CD4-positive, CD25-positive, alpha-beta regulatory T cell (primary cell): ENCODE measurements around the gene ANK3. TPM values are rescaled to one million over a fixed set of nuclear protein-coding genes. Genes with fewer than 3 reads are reported as not detected.

Experiments used
- ATAC-seq, 2 donors: fragments of 150-1000 bp; cut with Tn5 transposase; one replicate each; pipeline ENCODE4 v1.10.0; 2021; ENCODE audit warnings: low read depth in 2 of 2, moderate number of reproducible peaks in 2 of 2, moderate library complexity in 1 of 2
- DNase-seq, 3 donors: peaks; one replicate each; pipeline versions ENCODE4 v3.0.0 to v3.0.0-alpha.2; 2012 to 2022; ENCODE audit warnings: mixed read lengths in 1 of 3
- H3K27ac ChIP-seq: one replicate; pipeline ENCODE4 v1.7.0; 2013; ENCODE audit warnings: mild to moderate bottlenecking, low read length; ENCODE audit not compliant: insufficient read depth, poor library complexity, severe bottlenecking
- H3K27me3 ChIP-seq: one replicate; pipeline ENCODE4 v1.7.0; 2013; ENCODE audit warnings: low read length; ENCODE audit not compliant: control insufficient read depth, insufficient read depth
- H3K36me3 ChIP-seq: one replicate; pipeline ENCODE4 v1.7.0; 2013; ENCODE audit warnings: mild to moderate bottlenecking, low read length, moderate library complexity; ENCODE audit not compliant: control insufficient read depth, insufficient read depth
- H3K4me1 ChIP-seq: 2 replicates; pipeline ENCODE4 v1.7.0; 2013; ENCODE audit warnings: mild to moderate bottlenecking, low read length; ENCODE audit not compliant: insufficient read depth, control insufficient read depth, poor library complexity, severe bottlenecking
- H3K4me3 ChIP-seq: one replicate; pipeline ENCODE4 v1.7.0; 2013; ENCODE audit warnings: low read depth, mild to moderate bottlenecking, low read length, moderate library complexity
- H3K9me3 ChIP-seq, 2 experiments: 1 replicate in 1 of 2; 2 replicates in 1 of 2; pipeline ENCODE4 v1.7.0; 2013; ENCODE audit warnings: low read length in 2 of 2, mild to moderate bottlenecking in 1 of 2, moderate library complexity in 1 of 2; ENCODE audit not compliant: control insufficient read depth in 2 of 2
- H3K27ac Mint-ChIP-seq, 3 donors: one replicate each; pipeline ENCODE4 v1.8.0; 2020 to 2022; ENCODE audit warnings: mild to moderate bottlenecking in 3 of 3, mixed read lengths in 3 of 3, moderate library complexity in 2 of 3
- H3K27me3 Mint-ChIP-seq: one replicate; pipeline ENCODE4 v1.8.0; 2022; ENCODE audit warnings: mild to moderate bottlenecking, mixed read lengths
- H3K36me3 Mint-ChIP-seq: one replicate; pipeline ENCODE4 v1.8.0; 2020; ENCODE audit warnings: mixed read lengths
- H3K4me1 Mint-ChIP-seq, 4 donors: one replicate each; pipeline ENCODE4 v1.8.0; 2020 to 2022; ENCODE audit warnings: mixed read lengths in 4 of 4, mild to moderate bottlenecking in 1 of 4
- H3K4me3 Mint-ChIP-seq, 4 donors: one replicate each; pipeline ENCODE4 v1.8.0; 2020 to 2022; ENCODE audit warnings: mild to moderate bottlenecking in 4 of 4, mixed read lengths in 4 of 4, moderate library complexity in 3 of 4
- H3K9me3 Mint-ChIP-seq, 7 donors: one replicate each; pipeline ENCODE4 v1.8.0; 2020 to 2022; ENCODE audit warnings: mixed read lengths in 7 of 7, mild to moderate bottlenecking in 3 of 7, moderate library complexity in 2 of 7
- polyA plus RNA-seq, 4 donors: library from polyadenylated mRNA; unstranded; fragments of 300-500 nt; fragmentation: Illumina TruSeq; gene quantifications; one replicate each; pipeline ENCODE4 v1.2.3, GENCODE V29; 2021
- total RNA-seq: library from RNA; stranded (reverse); gene quantifications from one replicate; pipeline ENCODE4 v1.2.3, GENCODE V29; 2022

ANK3 gene
- total and polyA plus RNA-seq, 5 donors from 2014 or later: 1.8 to 32.6 (median 3.1) TPM

DNA sequence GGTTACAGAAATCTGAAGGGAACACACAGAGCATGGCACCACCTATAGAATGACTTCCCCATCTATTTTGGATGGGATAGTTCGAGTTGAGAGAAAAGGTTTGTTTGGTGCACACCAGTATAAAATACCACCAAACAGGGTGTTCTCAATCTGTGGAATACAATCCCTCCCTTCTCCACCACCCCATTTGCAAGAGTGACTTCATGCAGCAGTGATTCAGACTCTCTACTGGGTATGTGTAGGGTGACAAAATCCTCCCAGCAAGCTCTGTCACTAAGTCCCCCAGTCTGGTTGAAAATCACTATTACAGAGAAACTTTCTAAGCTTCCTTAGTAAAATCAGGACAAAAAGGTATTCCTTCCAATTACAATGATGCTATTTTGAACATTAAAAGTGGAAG, 69.0 kb downstream of the ANK3 start:
- no peaks in the 10 kb centered on the region for H3K27me3 Mint-ChIP-seq
- H3K9me3 Mint-ChIP-seq: peaks cover 0 to 4% (median 0%) of the 10 kb centered on the region in 7 donors

GRCh38 chr10:60316029-60316428, 73.6 kb downstream of the ANK3 start:
- peaks cover 0 to 3% (median 0%) of the 10 kb centered on the region in 4 donors for H3K4me1 Mint-ChIP-seq
- H3K27me3 Mint-ChIP-seq: no peaks in the 10 kb centered on the region
- no peaks in the 10 kb centered on the region for H3K36me3 Mint-ChIP-seq
- H3K4me3 Mint-ChIP-seq: no peak overlapping the region
- Histone ChIP-seq H3K4me1 (no peaks in the 10 kb centered on the region), H3K27me3 (no peaks in the 10 kb centered on the region), H3K27ac (no peak overlapping the region), H3K9me3 (no peaks in the 10 kb centered on the region), H3K4me3 (no peak overlapping the region), H3K36me3 (no peaks in the 10 kb centered on the region)
- peaks cover 0 to 3% (median 0%) of the 10 kb centered on the region in 7 donors for H3K9me3 Mint-ChIP-seq
- no peak for DNase-seq
- no peak for ATAC-seq
- H3K27ac Mint-ChIP-seq: no peak overlapping the region

More for the DNA sequence above, 69.0 kb downstream of the ANK3 start:
- DNase-seq (no peak), ATAC-seq (no peak)
- no peaks in the 10 kb centered on the region for H3K27me3 ChIP-seq
- H3K4me1 ChIP-seq: no peaks in the 10 kb centered on the region
- Mint-ChIP-seq H3K36me3 (no peaks in the 10 kb centered on the region), H3K4me3 (no peak overlapping the region), H3K4me1 (no peaks in the 10 kb centered on the region), H3K27ac (no peak overlapping the region)
- no peak overlapping the region for H3K4me3 ChIP-seq
- H3K27ac ChIP-seq: no peak overlapping the region
- H3K9me3 ChIP-seq: no peaks in the 10 kb centered on the region
- no peaks in the 10 kb centered on the region for H3K36me3 ChIP-seq

DNA sequence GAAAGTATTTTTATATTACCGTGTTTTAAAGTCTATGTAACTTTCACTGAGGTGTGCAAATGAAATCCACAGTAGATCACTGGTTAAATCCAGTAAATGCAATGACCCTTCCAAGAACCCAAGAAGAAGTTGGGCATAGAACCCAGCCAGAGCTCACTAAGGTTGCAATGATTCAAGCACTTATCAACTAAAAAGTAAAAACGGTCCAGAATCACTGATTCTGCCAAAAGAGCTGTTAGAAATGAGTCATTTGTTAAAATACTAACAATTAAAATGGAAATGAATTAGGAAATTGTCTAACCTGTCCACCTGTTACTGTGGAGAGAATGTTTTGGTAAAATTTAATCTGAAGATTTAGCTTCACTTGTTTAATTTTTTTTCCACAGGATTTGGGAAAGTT, 74.4 kb downstream of the ANK3 start:
- Histone ChIP-seq H3K4me3 (no peak overlapping the region), H3K27me3 (no peaks in the 10 kb centered on the region), H3K27ac (no peak overlapping the region), H3K36me3 (no peaks in the 10 kb centered on the region), H3K4me1 (no peaks in the 10 kb centered on the region), H3K9me3 (no peaks in the 10 kb centered on the region)
- Mint-ChIP-seq H3K4me1 (peaks cover 0 to 3% (median 0%) of the 10 kb centered on the region in 4 donors), H3K9me3 (peaks cover 0 to 3% (median 0%) of the 10 kb centered on the region in 7 donors), H3K4me3 (no peak overlapping the region), H3K27ac (no peak overlapping the region), H3K36me3 (no peaks in the 10 kb centered on the region), H3K27me3 (no peaks in the 10 kb centered on the region)
- ATAC-seq: no peak
- no peak for DNase-seq

GRCh38 chr10:60314069-60314940, 75.4 kb downstream of the ANK3 start:
- Histone ChIP-seq H3K27me3 (no peaks in the 10 kb centered on the region), H3K36me3 (no peaks in the 10 kb centered on the region), H3K4me1 (no peaks in the 10 kb centered on the region), H3K4me3 (no peak overlapping the region), H3K9me3 (no peaks in the 10 kb centered on the region), H3K27ac (no peak overlapping the region)
- Mint-ChIP-seq H3K27ac (no peak overlapping the region), H3K4me1 (peaks cover 0 to 3% (median 0%) of the 10 kb centered on the region in 4 donors), H3K27me3 (no peaks in the 10 kb centered on the region), H3K4me3 (no peak overlapping the region), H3K36me3 (no peaks in the 10 kb centered on the region), H3K9me3 (peaks cover 0 to 1% (median 0%) of the 10 kb centered on the region in 7 donors)
- DNase-seq (no peak), ATAC-seq (no peak)

GRCh38 chr10:60313589-60313952, 76.1 kb downstream of the ANK3 start:
- peaks cover 0 to 3% (median 0%) of the 10 kb centered on the region in 4 donors for H3K4me1 Mint-ChIP-seq
- Histone ChIP-seq H3K4me3 (no peak overlapping the region), H3K36me3 (no peaks in the 10 kb centered on the region), H3K9me3 (no peaks in the 10 kb centered on the region), H3K27ac (no peak overlapping the region), H3K27me3 (no peaks in the 10 kb centered on the region), H3K4me1 (no peaks in the 10 kb centered on the region)
- no peaks in the 10 kb centered on the region for H3K27me3 Mint-ChIP-seq
- H3K27ac Mint-ChIP-seq: no peak overlapping the region
- H3K4me3 Mint-ChIP-seq: no peak overlapping the region
- H3K9me3 Mint-ChIP-seq: peaks cover 0 to 1% (median 0%) of the 10 kb centered on the region in 7 donors
- DNase-seq (no peak), ATAC-seq (no peak)
- H3K36me3 Mint-ChIP-seq: no peaks in the 10 kb centered on the region

- no peak overlapping the region for H3K27ac Mint-ChIP-seq
- H3K27me3 Mint-ChIP-seq: no peaks in the 10 kb centered on the region
- no peaks in the 10 kb centered on the region for H3K36me3 Mint-ChIP-seq
- H3K27ac ChIP-seq: no peak overlapping the region
- no peak for DNase-seq
- ATAC-seq: no peak
- H3K4me1 Mint-ChIP-seq: peaks cover 0 to 3% (median 0%) of the 10 kb centered on the region in 4 donors
- H3K4me1 ChIP-seq: no peaks in the 10 kb centered on the region
- H3K27me3 ChIP-seq: no peaks in the 10 kb centered on the region
- H3K9me3 Mint-ChIP-seq: peaks cover 0 to 1% (median 0%) of the 10 kb centered on the region in 7 donors
- H3K4me3 ChIP-seq: no peak overlapping the region
- H3K4me3 Mint-ChIP-seq: no peak overlapping the region
- H3K9me3 ChIP-seq: no peaks in the 10 kb centered on the region
- no peaks in the 10 kb centered on the region for H3K36me3 ChIP-seq
Observed at GRCh38 chr10:60312818-60313588, 76.7 kb downstream of the ANK3 start.

GRCh38 chr10:60311821-60312220, 77.9 kb downstream of the ANK3 start:
- Histone ChIP-seq H3K4me3 (no peak overlapping the region), H3K27ac (no peak overlapping the region), H3K9me3 (no peaks in the 10 kb centered on the region), H3K27me3 (no peaks in the 10 kb centered on the region), H3K4me1 (no peaks in the 10 kb centered on the region), H3K36me3 (no peaks in the 10 kb centered on the region)
- peaks cover 2% of the 10 kb centered on the region for H3K27me3 Mint-ChIP-seq
- H3K9me3 Mint-ChIP-seq: peaks cover 0 to 1% (median 0%) of the 10 kb centered on the region in 7 donors
- peaks cover 0 to 3% (median 0%) of the 10 kb centered on the region in 4 donors for H3K4me1 Mint-ChIP-seq
- DNase-seq (no peak), ATAC-seq (no peak)
- H3K4me3 Mint-ChIP-seq: no peak overlapping the region
- no peak overlapping the region for H3K27ac Mint-ChIP-seq
- no peaks in the 10 kb centered on the region for H3K36me3 Mint-ChIP-seq
